M059J (cell line): ENCODE results near the gene COX7A2. TPM values are rescaled to one million over a fixed set of nuclear protein-coding genes. Genes with fewer than 3 reads are reported as not detected.

Source experiments
- DNase-seq: peaks from one replicate; pipeline ENCODE4 v3.0.0-alpha.2; 2012; ENCODE audit warnings: low read depth
- total RNA-seq: library from RNA; depleted of rRNA; stranded (reverse); fragments of >200 nt; shearing (Covaris generic); gene quantifications from 2 replicates; pipeline ENCODE4 v1.2.3, GENCODE V29; 2014

Gene COX7A2
- total RNA-seq, 1 experiment from 2014 or later, result 333 TPM

DNA sequence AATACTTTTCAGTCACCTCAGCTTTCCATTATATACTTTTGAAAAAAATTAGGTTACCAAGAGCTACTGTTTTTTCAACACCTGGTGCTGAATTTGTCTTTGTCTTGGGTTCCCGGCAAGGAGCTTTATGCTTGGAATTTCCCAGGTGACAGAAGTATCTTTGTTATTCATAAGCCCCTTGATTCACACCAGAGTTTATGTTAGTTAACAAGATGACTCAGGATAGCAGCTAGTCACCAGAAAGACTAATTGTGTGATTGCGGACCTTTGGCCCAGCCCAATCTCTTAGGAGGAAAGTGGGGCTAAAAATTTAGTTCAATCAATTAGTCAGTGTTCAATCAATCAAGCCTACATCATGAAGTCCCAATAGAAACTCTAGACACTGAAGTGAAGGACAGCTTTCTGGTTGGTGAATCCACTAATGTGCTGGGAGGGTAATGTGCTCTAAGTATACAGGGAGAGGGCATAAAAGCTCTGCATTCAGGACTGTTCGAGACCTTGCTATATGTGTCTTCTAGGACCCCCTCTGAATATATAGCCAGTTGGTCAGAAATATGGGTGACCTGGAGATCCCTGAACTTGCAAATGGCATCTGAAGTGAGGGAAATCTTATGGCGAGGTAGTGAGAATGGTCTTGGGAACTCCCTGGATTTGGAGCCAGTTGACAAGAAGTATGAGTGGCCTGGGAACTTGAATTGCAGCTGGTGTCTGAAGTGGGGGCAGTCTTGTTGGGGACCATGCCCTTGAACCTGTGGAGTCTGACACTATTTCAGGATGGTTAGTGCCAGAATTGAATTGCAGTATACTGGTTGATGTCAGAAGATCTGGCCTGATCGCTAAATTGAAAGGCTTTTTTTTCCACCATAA is 24.8 kb upstream of the COX7A2 start:
- DNase-seq, result peak; percentile 72

DNA sequence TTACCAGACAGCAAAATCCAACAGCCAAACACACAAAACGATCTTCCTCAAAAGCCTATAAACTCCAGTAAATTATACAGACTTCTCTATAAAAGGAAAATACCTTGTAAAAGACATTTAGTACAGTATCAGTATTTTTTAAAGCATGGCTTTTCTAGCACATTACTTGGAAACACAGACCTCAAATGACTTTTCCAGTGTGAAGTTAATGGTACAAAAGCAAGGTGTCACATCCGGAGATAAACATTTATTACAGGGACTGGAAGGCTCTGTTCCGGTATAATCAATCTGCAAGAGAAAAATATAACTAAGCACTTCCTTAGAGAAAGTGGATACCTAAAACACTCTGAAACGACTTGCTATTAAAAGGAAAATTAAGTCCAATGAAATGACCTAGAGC is 23.9 kb upstream of the COX7A2 start:
- DNase-seq, result no peak

DNA sequence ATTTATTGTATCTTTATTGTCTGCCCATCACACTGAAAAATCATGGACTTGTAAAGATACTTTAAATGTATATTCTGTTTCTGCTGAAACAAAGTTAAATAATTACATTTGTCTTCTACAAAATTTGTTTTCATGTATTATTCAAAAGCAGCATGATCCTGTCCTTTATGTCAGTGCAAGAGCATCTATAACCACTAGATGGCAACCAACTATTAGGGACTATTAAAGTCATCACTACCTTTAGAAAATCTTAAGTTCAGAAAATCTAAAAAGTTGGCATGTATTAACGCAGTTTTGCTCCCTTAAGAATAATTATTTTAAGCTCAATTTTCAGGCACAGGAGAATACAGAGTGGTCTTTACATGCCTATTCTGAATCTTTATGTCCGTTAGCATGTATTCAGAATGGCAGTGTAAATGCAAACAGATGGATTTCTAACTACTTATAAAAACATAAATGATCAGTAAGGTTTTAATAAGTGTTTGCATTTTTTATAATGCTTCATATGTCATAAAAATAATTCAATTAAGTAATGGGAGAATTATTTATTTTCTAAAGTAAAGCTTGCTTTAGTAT is 23.2 kb upstream of the COX7A2 start:
- peak; percentile 70 for DNase-seq

DNA sequence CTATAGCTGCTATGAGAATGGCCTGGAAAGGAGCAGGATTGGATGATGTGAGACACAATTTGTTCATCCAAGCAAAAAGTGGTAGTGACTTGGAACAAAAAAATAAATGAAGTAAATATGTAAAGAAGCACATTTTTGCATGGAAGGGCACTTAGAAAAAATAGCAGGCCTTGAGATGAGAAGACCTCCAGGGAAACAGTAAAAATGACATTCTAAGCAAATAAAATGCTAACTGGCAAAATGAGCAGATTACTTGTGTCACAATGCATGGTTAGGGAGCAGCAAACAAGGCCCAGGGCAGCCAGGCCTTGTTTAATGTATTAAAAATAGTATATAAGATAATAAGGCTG is 19.8 kb upstream of the COX7A2 start:
- no peak for DNase-seq

DNA sequence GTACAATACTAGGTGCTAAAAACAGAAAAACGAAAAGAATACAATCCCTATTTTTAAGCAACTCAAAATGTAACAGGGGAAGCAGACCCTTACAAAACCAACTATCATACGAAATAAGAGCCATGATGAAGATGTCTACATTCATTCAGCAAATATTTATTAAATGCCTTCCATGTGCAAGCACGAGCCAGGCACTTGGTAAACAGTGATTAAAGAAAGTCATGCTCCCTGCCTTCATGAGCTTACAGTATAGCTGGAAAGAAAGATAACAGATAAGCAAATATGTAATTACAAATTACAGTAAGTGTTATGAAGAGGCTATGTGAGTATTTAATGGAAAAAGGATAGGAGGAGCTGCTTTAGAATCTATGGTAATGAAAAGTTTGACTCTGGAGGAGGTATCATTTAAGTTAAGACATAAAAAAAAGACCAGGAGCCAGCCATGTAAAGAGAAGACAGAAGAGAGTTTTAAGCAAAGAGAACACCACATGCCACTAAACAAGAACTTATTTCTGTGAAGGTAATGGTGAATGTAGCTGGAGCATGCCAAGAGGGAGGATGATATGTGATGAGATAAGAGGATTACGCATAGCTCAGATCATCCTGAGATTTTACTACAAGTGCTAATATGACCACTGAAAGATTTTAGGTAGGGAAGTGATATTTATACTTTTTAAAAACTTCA is 19.3 kb upstream of the COX7A2 start:
- no peak for DNase-seq

DNA sequence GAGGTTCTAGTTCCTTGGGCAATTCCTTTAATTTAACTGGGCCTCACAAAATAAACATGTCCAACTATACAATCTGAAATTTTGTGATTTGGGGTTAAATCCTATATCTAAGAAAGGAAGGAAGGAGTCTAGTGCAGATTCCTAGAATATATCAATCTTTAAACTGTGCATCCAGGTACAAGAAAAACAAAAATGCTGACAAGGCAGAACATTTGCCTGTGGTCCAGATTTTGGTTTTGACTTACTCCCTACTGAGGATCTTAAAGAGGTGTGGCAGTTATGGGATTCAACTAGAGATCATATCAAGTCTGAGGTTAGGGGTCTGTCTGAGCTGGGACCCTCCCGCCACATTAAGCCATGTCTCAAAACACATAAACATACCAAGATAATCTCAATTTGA is 17.7 kb upstream of the COX7A2 start:
- DNase-seq, result no peak

DNA sequence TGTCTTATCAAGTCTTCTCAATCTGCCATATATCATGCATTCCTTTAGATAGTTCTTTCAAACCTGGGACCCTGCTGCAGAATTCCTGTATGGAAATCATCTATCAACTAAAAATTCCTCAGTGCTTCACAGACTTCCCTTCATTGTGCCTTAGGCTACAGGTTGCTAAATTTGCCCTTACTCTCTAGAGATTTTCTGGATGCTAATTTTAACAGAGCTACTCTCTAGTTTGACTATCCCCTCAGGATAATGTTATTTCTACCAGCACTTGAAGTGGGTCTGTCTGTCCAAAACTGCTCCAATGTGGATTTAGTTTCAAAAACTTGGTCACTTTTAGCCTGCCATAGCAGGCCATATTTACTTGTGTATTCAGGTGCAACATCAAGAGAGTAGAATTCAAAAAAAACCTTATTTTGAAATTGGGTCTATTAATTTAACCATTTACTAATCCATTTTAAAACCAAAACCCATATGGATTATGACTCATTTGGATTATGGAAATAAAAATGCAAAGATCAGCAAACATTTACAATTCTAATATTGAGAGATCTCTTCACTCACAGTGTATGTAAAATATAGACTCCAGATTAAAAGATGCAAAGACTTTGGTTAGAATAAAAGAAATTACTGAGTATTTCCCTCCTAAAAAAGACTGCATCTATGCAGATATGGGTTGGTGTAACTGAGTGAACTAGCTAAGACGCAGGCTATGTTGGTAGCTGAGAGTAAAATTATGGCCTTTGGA is 13.9 kb upstream of the COX7A2 start:
- DNase-seq, result no peak

DNA sequence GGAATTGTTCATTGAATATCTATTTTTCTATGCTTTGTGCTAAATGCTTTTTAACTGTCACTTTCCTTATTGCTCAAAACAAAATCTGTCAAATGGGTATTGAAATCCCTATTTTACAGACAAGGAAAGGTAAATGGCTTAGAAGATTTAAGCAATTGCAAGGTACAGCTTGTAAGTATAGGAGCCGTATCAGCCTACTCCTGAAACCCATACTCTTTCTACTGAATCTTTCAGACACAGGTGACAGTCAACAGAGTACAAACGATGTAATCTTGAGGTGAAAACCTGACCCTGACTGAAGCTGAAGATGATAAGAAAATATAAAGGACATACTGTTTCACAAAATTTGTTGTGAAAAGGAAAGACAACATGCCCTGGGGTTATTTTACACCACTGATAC is 7.0 kb upstream of the COX7A2 start:
- DNase-seq, result no peak

DNA sequence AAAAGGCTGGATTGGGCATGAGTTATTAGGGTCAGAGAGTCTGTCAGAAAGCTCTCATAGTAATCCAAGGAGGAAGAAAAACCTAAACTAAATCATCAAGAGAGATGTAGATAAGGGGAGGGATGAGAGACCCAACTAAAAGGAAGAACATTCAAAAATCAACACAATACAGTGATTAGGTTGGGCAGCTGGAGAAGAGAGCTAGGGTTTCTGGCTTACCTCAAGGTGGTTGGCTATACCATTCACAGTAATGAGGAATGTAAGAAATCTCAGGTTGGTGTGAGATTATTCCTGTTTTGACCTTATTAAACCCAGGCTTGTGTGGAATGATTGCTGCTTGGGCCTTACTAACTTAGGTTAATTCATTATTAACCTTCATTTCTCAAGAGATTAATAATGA is 6.2 kb upstream of the COX7A2 start:
- DNase-seq, result no peak

DNA sequence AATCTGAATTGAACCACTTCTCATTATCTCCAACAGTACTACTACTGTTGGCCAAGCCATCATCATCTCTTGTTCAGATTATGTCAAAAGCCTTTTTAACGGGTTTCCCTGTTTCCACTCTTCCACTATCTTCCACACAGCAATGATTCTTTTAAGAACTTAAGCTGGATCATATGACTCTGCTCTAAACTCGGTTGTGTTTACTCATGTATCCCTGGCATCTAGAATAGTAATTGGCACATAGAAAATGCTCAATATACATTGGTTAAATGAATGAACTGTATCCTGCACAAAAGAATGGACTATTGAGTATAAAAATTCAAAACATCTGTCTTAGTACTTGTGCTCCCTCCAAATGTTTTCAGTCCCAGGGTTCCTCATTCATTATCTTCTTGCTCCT is 2.8 kb upstream of the COX7A2 start:
- DNase-seq, result no peak

DNA sequence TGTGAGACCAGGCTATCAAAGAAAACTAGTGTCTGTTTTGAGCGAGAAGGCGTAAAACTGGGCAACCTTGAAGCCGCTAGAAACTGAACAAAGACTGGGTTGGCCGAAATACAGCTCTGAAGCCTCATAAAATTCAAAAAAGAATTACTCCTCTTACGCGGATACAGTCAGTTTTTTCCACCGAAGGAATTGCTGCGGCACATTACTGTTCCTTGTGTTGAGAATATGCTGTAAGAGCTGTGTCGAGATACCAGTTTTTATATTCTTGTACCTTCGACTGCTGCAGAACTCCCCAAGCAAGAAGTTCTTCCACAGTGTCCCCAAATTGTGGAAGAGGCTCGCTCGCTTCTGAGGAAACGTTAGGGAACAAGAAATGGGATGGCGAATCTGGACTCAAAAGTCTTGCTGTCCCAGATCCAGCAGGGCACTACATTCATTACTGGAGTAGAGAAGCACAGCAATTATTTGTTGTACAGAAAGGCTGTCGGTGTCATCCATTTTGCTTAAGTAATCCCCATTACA is 523 bp upstream of the COX7A2 start:
- no peak for DNase-seq

DNA sequence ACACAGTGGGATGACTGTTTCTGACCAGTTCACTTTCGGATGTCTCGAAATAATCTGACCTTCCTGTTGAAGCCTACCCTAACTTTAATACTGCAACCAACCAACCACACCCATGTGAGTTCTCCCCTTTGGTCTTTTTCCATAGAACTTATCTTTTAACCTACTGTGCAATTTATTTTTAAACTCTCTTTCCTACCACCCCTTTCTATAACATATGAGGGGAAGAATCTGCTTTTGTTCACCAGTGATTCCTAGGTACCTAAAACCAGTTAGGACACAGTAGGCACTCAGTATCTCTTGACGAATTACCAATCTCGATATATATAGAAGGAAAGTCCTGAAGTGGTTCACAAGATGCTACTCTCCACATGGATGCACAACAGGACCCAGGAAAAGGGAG is 7.0 kb downstream of the COX7A2 start:
- no peak for DNase-seq

DNA sequence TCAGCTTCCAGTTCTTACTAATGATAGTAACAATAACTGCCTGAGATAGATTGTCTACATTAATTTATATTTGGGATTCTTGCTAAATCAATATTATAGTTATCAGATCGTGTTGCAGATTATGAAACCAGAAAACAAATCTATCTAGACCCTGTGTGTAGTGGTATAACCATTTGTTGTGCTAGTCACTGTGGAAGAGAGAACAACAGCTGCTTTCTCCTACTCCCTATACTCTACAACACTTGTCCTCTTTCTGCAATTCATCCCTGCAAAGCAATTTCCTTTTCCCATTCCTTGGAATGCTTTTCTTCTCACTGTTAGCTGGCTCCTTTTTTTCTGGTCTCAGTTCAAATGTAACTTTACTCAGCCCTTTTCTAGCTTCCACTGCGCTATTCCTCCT is 8.3 kb downstream of the COX7A2 start:
- no peak for DNase-seq

DNA sequence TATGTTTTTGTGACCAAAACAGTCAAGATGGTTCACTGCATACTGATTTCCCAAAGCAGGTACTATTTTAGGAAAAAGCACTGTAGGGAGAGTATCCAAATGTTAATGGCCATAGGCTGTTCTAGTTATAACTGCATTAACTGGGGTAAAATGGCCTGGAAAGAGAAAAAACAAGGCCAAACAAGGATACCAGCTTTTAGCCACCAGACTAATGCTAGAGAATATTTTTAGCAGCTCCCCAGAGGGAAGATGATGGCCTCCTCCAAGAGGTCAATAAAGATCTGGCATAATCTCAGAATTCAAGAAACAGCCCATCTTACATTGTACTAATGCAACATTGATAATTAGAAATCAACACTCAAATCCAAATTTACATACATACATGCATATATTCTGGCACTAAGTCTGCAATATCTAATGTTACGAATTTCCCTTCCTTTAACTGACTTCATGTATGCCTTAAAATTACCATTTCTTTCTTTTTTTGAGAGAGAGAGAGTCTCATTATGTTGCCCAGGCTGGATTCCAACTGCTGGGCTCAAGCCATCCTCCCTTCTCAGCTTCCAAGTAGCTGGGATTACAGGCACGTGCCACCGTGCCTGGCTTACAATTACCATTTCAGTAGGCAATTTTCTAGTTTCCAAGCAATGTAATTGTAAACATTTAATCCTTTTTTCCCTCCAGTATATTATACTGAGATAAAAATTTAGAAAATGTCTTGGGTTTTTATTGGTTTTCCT is 9.3 kb downstream of the COX7A2 start:
- no peak for DNase-seq

DNA sequence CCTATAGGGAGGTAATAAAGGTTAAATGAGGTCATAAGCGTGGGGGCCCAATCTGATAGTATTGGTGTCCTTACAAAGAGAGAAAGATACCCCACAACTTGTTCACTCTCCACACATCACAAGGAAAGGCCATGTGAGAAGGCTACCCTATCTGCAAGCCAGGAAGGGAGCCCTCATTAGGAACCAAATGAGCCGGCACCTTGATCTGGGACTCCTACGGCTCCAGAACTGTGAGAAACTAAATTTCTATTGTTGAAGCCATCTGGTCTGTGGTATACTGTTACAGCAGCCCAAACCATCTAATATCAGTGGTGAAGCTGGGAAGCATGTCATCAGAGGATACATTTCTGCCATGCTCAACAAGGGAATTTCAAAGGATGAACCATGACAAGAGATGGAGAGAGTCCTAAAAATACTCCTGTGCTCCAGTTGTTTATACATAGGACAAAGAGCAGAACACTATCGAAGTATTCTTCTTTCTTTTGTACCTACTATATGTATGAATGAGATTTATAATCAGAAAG is 10.4 kb downstream of the COX7A2 start:
- no peak for DNase-seq

DNA sequence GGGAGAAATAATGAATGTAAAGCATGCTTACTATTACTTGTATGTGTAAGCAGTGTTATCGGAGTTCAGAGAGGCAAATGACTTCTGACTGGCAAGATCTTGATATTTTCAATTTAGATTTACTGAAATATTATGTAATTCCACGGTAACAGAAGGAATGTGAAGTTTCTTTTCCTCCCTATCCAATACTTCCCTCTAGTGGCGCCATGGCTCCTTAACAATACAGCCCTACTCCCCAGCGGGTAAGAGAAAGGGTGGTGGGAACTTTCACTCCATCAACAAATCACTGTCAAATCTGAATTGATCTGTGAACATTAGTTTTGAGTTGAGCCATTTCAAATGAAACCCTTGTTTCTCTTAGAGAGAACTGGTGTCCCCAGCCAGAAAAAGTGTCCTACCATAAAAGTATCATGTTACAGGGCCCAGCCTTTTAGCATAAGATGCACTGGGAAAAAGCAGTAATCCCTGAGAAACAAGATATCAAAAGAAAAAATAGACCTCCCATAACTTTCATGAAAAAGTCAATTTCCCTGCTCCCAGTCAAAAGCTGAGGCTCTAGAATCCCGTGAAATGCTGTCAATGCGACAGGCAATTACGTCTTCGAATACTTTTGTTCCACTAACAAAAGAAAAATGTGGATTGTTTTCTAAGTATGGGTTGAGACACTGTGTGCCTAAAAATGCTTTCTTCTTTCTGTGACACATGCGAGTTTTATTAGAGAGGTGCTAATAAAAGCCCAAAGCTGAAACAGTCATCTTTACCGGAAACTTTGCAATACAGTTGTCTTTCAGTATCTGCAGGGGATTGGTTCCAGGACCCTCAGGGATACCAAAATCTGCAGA is 12.9 kb downstream of the COX7A2 start:
- peak; percentile 69 for DNase-seq

DNA sequence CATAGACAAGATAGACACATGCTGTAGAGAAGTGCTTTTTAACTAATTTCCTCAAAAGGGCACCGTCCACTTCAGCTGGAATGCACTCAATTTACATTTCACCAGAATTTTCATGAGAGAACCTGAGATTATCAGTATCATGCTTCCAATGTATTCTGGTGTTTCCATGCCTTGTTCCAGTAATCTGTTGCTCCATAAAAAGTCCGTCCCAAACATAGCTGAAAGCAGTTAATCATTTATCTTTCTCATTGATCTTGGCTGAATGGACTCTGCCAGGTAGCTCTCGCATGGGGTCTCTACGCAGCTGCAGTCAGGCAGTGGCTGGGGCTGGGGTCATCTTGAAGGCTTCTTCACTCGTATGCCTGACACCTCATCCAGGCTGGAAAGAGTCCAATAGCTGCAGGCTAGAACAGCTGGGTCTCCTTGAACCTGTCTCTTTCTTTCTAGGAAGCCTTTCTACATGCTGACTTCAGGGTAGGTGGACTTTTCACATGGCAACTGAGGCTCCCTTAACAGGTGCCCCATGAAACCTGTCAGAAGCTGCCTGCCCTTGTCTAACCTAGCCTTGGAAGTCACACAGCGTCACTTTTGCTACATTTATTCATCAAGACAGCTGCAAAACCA is 19.2 kb downstream of the COX7A2 start:
- DNase-seq, result peak; percentile 34

DNA sequence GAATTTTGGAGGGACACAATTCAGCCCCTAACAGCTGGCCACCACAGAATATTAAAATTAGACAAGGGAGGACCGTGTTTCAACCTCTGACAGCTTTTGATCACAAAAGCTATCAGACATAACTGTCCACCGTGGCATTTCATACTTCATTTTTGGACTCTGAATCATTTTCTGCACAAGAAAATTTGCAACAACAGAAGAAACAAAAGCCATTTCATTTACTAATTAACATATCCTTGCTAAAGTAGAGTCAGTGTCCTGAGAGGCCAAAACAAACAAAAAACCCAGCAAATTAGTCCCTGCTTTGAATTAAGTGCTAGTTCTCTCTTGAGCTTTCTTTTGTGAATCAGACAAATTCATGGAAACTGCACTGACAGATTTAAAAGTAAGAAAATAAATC is 20.2 kb downstream of the COX7A2 start:
- DNase-seq, result peak; percentile 27

DNA sequence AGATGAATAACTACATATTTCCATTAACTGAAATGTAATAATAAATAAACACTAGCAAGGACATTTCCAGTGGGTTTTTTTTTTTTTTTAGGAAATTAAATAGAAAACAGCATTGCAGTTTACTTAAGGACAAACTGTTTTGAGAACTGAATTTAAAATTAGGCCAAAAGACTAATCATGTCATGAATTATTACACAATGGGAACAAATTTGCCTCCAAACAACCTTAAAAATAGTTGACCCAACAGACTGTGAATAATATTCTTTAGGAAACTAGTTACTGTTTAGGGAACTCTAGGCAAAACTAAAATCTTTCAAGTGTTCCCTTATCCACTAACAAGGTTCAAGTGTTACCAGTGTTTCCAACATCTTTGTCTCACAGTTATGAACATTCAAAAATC is 21.3 kb downstream of the COX7A2 start:
- no peak for DNase-seq

DNA sequence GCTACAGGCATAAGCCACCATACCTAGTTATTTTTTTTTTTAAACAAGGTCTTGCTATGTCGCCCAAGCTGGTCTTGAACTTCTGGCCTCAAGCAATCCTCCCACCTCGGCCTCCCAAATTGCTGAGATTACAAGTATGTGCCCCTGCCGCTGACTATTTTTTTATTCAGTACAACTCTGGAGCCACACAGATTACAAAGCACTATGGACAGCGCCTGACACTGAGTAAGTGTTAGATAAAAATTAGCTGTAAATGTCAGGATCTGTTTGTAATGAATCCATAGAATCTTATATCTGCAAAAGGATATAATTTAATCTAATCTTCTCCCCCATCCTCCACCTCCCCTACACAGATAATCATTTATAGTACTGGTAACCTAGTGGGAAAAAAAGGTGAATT is 22.5 kb downstream of the COX7A2 start:
- no peak for DNase-seq
